Muscle layer of colon (tissue), 2 donors: ENCODE data around the gene MMP14.

Experiments
- H3K27ac ChIP-seq: one replicate; pipeline ENCODE4 v1.7.0; 2013; ENCODE audit warnings: low read depth, mild to moderate bottlenecking, low read length, moderate library complexity
- H3K27me3 ChIP-seq, 2 donors: one replicate each; pipeline ENCODE4 v1.7.0; 2013; ENCODE audit warnings: low read length in 2 of 2, mild to moderate bottlenecking in 2 of 2; ENCODE audit not compliant: insufficient read depth in 2 of 2, control insufficient read depth in 1 of 2
- H3K36me3 ChIP-seq: one replicate; pipeline ENCODE4 v1.7.0; 2013; ENCODE audit warnings: mild to moderate bottlenecking, low read length; ENCODE audit not compliant: insufficient read depth
- H3K4me1 ChIP-seq: one replicate; pipeline ENCODE4 v1.7.0; 2013; ENCODE audit warnings: mild to moderate bottlenecking, low read length; ENCODE audit not compliant: insufficient read depth
- H3K4me3 ChIP-seq, 2 donors: one replicate each; pipeline ENCODE4 v1.7.0; 2013; ENCODE audit warnings: low read length in 2 of 2, low read depth in 1 of 2, mild to moderate bottlenecking in 1 of 2, moderate library complexity in 1 of 2
- H3K9ac ChIP-seq: one replicate; pipeline ENCODE4 v1.7.0; 2013; ENCODE audit warnings: low read length
- H3K9me3 ChIP-seq: one replicate; pipeline ENCODE4 v1.7.0; 2013; ENCODE audit warnings: mild to moderate bottlenecking, low read length
- donor health status: abdominal sarcoma.
- donor health status: Adenocarcinoma of cecum.

The MMP14 gene

GRCh38 chr14:22837114-22837749 is 847 bp downstream of the MMP14 start:
- Histone ChIP-seq H3K36me3 (peaks cover 26% of the 10 kb centered on the region), H3K4me3 (peak overlapping the region; percentile 96 to 97), H3K27me3 (no peaks in the 10 kb centered on the region), H3K9ac (peak overlapping the region; percentile 89), H3K27ac (peak overlapping the region; percentile 86), H3K4me1 (peaks cover 37% of the 10 kb centered on the region), H3K9me3 (no peaks in the 10 kb centered on the region)

- peaks cover 44% of the 10 kb centered on the region for H3K4me1 ChIP-seq
These were observed 1.6 kb downstream of the MMP14 start for GRCh38 chr14:22837750-22838538.

GRCh38 chr14:22838631-22839041 is 2.3 kb downstream of the MMP14 start:
- peak overlapping the region; percentile 89 for H3K9ac ChIP-seq
- no peaks in the 10 kb centered on the region for H3K9me3 ChIP-seq
- H3K4me3 ChIP-seq = peak overlapping the region; percentile 96 to 97
- H3K4me1 ChIP-seq = peaks cover 48% of the 10 kb centered on the region
- H3K27me3 ChIP-seq = no peaks in the 10 kb centered on the region
- H3K27ac ChIP-seq = peak overlapping the region; percentile 86
- peaks cover 40% of the 10 kb centered on the region for H3K36me3 ChIP-seq

More at GRCh38 chr14:22837750-22838538, 1.6 kb downstream of the MMP14 start:
- peak overlapping the region; percentile 86 for H3K27ac ChIP-seq
- no peaks in the 10 kb centered on the region for H3K9me3 ChIP-seq
- no peaks in the 10 kb centered on the region for H3K27me3 ChIP-seq
- peak overlapping the region; percentile 96 to 97 for H3K4me3 ChIP-seq
- peak overlapping the region; percentile 89 for H3K9ac ChIP-seq
- peaks cover 34% of the 10 kb centered on the region for H3K36me3 ChIP-seq

DNA sequence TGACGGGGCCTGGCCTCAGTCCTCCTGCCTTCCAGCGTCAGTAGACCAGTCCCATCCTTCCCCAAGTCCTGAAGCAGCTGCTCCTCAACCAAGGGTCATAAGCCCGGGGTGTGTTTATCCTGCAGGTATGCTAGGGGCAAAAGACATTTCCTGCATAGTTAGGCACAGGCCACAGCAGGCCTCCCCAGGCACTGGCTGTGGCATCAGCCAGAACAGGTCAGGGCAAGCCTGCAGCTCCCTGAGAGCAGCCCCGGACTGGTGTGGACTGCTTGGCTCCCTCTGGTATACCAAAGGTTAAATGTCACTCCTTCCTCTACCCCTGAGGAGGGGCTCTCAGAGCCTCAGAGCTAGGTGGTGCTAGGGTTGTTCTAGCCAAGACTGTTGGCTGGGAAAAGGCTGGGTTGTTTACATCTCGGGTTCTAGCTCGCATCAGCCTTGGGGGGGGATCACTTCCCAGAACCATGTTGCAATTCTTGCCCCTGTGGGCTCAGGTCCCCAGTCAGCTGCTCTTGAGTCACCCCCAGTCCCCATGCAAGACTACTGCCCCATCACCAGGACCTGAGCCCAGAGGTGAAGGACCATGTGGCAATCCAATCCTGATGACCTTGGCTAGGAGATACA is 2.9 kb downstream of the MMP14 start:
- peaks cover 49% of the 10 kb centered on the region for H3K4me1 ChIP-seq
- no peaks in the 10 kb centered on the region for H3K9me3 ChIP-seq
- peaks cover 39% of the 10 kb centered on the region for H3K36me3 ChIP-seq
- H3K27ac ChIP-seq = peak overlapping the region; percentile 86
- peak overlapping the region; percentile 96 to 97 for H3K4me3 ChIP-seq
- peak overlapping the region; percentile 89 for H3K9ac ChIP-seq
- no peaks in the 10 kb centered on the region for H3K27me3 ChIP-seq

DNA sequence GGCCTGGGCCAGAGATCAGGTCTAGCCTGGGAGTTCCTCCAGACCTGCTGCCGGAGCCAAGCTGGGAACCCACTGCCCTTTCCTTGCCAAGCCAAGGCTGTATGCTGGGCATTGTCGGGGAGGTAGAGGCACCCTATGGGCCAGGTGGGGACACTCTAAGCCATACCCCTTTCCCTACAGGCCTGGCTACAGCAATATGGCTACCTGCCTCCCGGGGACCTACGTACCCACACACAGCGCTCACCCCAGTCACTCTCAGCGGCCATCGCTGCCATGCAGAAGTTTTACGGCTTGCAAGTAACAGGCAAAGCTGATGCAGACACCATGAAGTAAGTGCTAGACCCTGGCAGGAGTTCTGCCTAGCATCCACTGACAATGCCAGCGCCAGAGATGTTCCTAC is 4.9 kb downstream of the MMP14 start:
- Histone ChIP-seq H3K4me1 (peaks cover 57% of the 10 kb centered on the region), H3K4me3 (no peak overlapping the region), H3K9me3 (no peaks in the 10 kb centered on the region), H3K27me3 (no peaks in the 10 kb centered on the region), H3K27ac (no peak overlapping the region), H3K9ac (no peak overlapping the region), H3K36me3 (peaks cover 58% of the 10 kb centered on the region)

DNA sequence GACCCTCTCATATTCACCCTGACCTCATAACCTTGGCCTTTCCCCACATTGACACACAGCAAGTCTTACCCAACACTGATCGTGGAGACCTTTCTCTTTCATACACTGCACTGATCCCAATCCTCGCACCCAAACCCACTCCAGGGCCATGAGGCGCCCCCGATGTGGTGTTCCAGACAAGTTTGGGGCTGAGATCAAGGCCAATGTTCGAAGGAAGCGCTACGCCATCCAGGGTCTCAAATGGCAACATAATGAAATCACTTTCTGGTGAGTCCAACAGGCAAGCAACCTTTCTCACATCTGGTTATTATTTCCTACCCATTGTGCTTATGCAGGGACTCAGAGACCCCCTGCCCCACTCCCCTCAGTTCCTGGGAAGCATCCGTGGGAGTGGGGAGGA is 5.4 kb downstream of the MMP14 start:
- Histone ChIP-seq H3K4me1 (peaks cover 62% of the 10 kb centered on the region), H3K27ac (no peak overlapping the region), H3K27me3 (no peaks in the 10 kb centered on the region)

DNA sequence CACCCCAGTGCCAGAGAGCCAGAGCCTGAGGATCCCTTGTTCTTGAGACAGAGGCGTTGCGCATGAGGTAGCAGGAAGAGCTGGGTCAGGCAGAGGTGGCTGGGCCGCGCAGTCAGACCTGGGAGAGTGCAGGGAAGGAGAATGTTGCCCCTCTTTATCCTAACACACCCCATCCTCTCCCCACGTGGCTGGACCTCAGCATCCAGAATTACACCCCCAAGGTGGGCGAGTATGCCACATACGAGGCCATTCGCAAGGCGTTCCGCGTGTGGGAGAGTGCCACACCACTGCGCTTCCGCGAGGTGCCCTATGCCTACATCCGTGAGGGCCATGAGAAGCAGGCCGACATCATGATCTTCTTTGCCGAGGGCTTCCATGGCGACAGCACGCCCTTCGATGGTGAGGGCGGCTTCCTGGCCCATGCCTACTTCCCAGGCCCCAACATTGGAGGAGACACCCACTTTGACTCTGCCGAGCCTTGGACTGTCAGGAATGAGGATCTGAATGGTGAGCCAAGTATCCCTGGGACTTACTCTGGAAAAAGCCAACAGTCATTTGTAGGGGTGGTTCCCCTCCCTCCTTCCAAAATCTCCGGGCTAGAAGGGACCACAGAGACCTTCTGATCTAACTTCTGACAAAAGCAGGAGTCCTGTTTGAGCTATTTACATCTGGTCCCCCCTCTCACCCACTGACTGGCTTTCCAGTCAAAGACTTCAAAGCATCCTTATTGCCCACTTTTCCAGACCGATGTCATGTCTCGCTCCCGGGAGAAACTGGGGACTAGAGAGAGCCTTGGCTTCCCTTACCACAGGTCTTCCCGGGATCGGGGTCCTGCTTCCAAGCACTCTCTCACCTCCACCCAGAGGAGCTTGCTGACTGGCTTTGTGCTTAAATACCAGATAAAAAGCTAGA is 6.1 kb downstream of the MMP14 start:
- Histone ChIP-seq H3K4me1 (peaks cover 65% of the 10 kb centered on the region), H3K27ac (no peak overlapping the region), H3K9me3 (no peaks in the 10 kb centered on the region), H3K9ac (no peak overlapping the region), H3K36me3 (peaks cover 64% of the 10 kb centered on the region), H3K4me3 (no peak overlapping the region), H3K27me3 (no peaks in the 10 kb centered on the region)

More for the DNA sequence above, 5.4 kb downstream of the MMP14 start:
- Histone ChIP-seq H3K9me3 (no peaks in the 10 kb centered on the region), H3K36me3 (peaks cover 62% of the 10 kb centered on the region), H3K9ac (no peak overlapping the region), H3K4me3 (no peak overlapping the region)

GRCh38 chr14:22843123-22843925 is 6.9 kb downstream of the MMP14 start:
- Histone ChIP-seq H3K36me3 (peaks cover 64% of the 10 kb centered on the region), H3K9ac (no peak overlapping the region), H3K4me1 (peaks cover 73% of the 10 kb centered on the region), H3K27me3 (no peaks in the 10 kb centered on the region), H3K4me3 (no peak overlapping the region), H3K9me3 (no peaks in the 10 kb centered on the region), H3K27ac (no peak overlapping the region)

GRCh38 chr14:22844221-22845102 is 8.1 kb downstream of the MMP14 start:
- Histone ChIP-seq H3K9ac (no peak overlapping the region), H3K4me1 (peaks cover 74% of the 10 kb centered on the region), H3K27me3 (no peaks in the 10 kb centered on the region), H3K27ac (no peak overlapping the region), H3K4me3 (no peak overlapping the region), H3K9me3 (no peaks in the 10 kb centered on the region), H3K36me3 (peaks cover 61% of the 10 kb centered on the region)

- Histone ChIP-seq H3K36me3 (peaks cover 59% of the 10 kb centered on the region), H3K4me1 (peaks cover 77% of the 10 kb centered on the region), H3K27ac (no peak overlapping the region)
These were observed 8.7 kb downstream of the MMP14 start for GRCh38 chr14:22845103-22845394.

More at GRCh38 chr14:22845103-22845394, 8.7 kb downstream of the MMP14 start:
- H3K9ac ChIP-seq = no peak overlapping the region
- H3K27me3 ChIP-seq = no peaks in the 10 kb centered on the region
- H3K9me3 ChIP-seq = no peaks in the 10 kb centered on the region
- H3K4me3 ChIP-seq = no peak overlapping the region
